ENCODE results near the gene CDCP1.

CDCP1 gene

GRCh38 chr3:45042162-45042561 is 104.0 kb downstream of the CDCP1 start:
- no peak for TF ChIP-seq CTCF (IDR thresholded peaks at IDR 0.05)
- Mint-ChIP-seq H3K27me3 (ENCODE audit: low read depth, poor library complexity) (peaks cover 13% of the 10 kb centered on the region), H3K4me3 (no peak overlapping the region), H3K27ac (no peak overlapping the region), H3K9me3 (no peaks in the 10 kb centered on the region), H3K4me1 (peaks cover 11% of the 10 kb centered on the region), H3K36me3 (ENCODE audit: low read depth) (no peaks in the 10 kb centered on the region)
- DNase-seq: no peak

GRCh38 chr3:45041666-45042065 is 104.5 kb downstream of the CDCP1 start:
- peaks cover 16% of the 10 kb centered on the region for H3K4me1 Mint-ChIP-seq
- TF ChIP-seq CTCF (IDR thresholded peaks at IDR 0.05): no peak
- no peak overlapping the region for H3K4me3 Mint-ChIP-seq
- H3K27ac Mint-ChIP-seq: no peak overlapping the region
- peaks cover 18% of the 10 kb centered on the region for H3K27me3 Mint-ChIP-seq (ENCODE audit: low read depth, poor library complexity)
- no peaks in the 10 kb centered on the region for H3K9me3 Mint-ChIP-seq
- no peaks in the 10 kb centered on the region for H3K36me3 Mint-ChIP-seq (ENCODE audit: low read depth)
- no peak for DNase-seq

- Mint-ChIP-seq H3K27me3 (ENCODE audit: low read depth, poor library complexity) (peaks cover 46% of the 10 kb centered on the region), H3K4me3 (peak overlapping the region; percentile 45), H3K27ac (no peak overlapping the region), H3K4me1 (peaks cover 42% of the 10 kb centered on the region), H3K36me3 (ENCODE audit: low read depth) (no peaks in the 10 kb centered on the region), H3K9me3 (no peaks in the 10 kb centered on the region)
- peak; percentile 88 for DNase-seq
- TF ChIP-seq CTCF (IDR thresholded peaks at IDR 0.05): peak; percentile 92
Observed at GRCh38 chr3:45037720-45038455, 108.3 kb downstream of the CDCP1 start.

- H3K4me3 Mint-ChIP-seq: peak overlapping the region; percentile 79
- no peaks in the 10 kb centered on the region for H3K36me3 Mint-ChIP-seq (ENCODE audit: low read depth)
- DNase-seq: peak; percentile 56
- no peak for TF ChIP-seq CTCF (IDR thresholded peaks at IDR 0.05)
- no peaks in the 10 kb centered on the region for H3K9me3 Mint-ChIP-seq
- H3K27ac Mint-ChIP-seq: no peak overlapping the region
- H3K4me1 Mint-ChIP-seq: peaks cover 41% of the 10 kb centered on the region
- H3K27me3 Mint-ChIP-seq (ENCODE audit: low read depth, poor library complexity): peaks cover 48% of the 10 kb centered on the region
Observed at GRCh38 chr3:45035441-45036301, 110.5 kb downstream of the CDCP1 start.

GRCh38 chr3:45034612-45035252 is 111.4 kb downstream of the CDCP1 start:
- TF ChIP-seq CTCF (IDR thresholded peaks at IDR 0.05): no peak
- Mint-ChIP-seq H3K4me3 (peak overlapping the region; percentile 50), H3K27ac (no peak overlapping the region), H3K4me1 (peaks cover 32% of the 10 kb centered on the region), H3K27me3 (ENCODE audit: low read depth, poor library complexity) (peaks cover 48% of the 10 kb centered on the region), H3K36me3 (ENCODE audit: low read depth) (no peaks in the 10 kb centered on the region), H3K9me3 (no peaks in the 10 kb centered on the region)
- no peak for DNase-seq
